MCF 10A (cell line): ENCODE measurements around the gene ARHGEF11. TPM values are rescaled to one million over a fixed set of nuclear protein-coding genes. Genes with fewer than 3 reads are reported as not detected.

Experiments used
- Bru-seq: library from RNA; stranded (reverse); fragments of 400-500 nt; gene quantifications from one replicate; lab custom pipeline; 2021; lab: Mats Ljungman, UMichigan
- BruChase-seq, 2 experiments: library from RNA; stranded (reverse); fragments of 400-500 nt; gene quantifications; one replicate each; lab custom pipeline; 2021; lab: Mats Ljungman, UMichigan
- BruUV-seq: library from RNA; stranded (reverse); fragments of 400-500 nt; replicated peaks from 2 replicates; lab custom pipeline; 2021; lab: Mats Ljungman, UMichigan
- CTCF ChIA-PET: fragments of 300-600 bp; sonication (Branson Sonifier 250); formaldehyde crosslinking; extraction: SDS; loops from one replicate; lab custom pipeline; 2021; ENCODE audit warnings: antibody characterized with exemption, inconsistent platforms; lab: Yijun Ruan, JAX
- POLR2A ChIA-PET: fragments of 300-600, 350-650 bp; sonication (Branson Sonifier 250); formaldehyde crosslinking; extraction: SDS; loops from one replicate; lab custom pipeline; 2020; ENCODE audit warnings: antibody characterized with exemption, inconsistent platforms; lab: Yijun Ruan, JAX
- DNase-seq: peaks from one replicate; pipeline ENCODE4 v3.0.0-alpha.2; 2018; ENCODE audit not compliant: unreplicated experiment
- H3K27ac Mint-ChIP-seq: one replicate; pipeline ENCODE4 v1.8.0; 2022; ENCODE audit warnings: mild to moderate bottlenecking, low read depth, mixed read lengths; ENCODE audit not compliant: unreplicated experiment
- H3K27me3 Mint-ChIP-seq: one replicate; pipeline ENCODE4 v1.8.0; 2022; ENCODE audit warnings: mixed read lengths; ENCODE audit not compliant: insufficient read depth, unreplicated experiment
- H3K36me3 Mint-ChIP-seq: one replicate; pipeline ENCODE4 v1.8.0; 2022; ENCODE audit warnings: mild to moderate bottlenecking, moderate library complexity, mixed read lengths; ENCODE audit not compliant: insufficient read depth, unreplicated experiment
- H3K4me1 Mint-ChIP-seq: one replicate; pipeline ENCODE4 v1.8.0; 2022; ENCODE audit warnings: mixed read lengths; ENCODE audit not compliant: insufficient read depth, unreplicated experiment
- H3K4me3 Mint-ChIP-seq: one replicate; pipeline ENCODE4 v1.8.0; 2022; ENCODE audit warnings: mild to moderate bottlenecking, moderate library complexity, mixed read lengths; ENCODE audit not compliant: unreplicated experiment
- H3K9me3 Mint-ChIP-seq: one replicate; pipeline ENCODE4 v1.8.0; 2022; ENCODE audit warnings: mixed read lengths; ENCODE audit not compliant: unreplicated experiment
- intact Hi-C: fragments of 100-400 bp; cut with micrococcal nuclease; formaldehyde crosslinking; loops from 2 replicates; pipeline ENCODE4 v1.14.1; 2022
- long read RNA-seq: library from polyadenylated mRNA; stranded (forward); transcript quantifications from one replicate; pipeline ENCODE4 v2.0.0, GENCODE V29; 2022
- total RNA-seq: library from RNA; stranded (reverse); gene quantifications from 2 replicates; pipeline ENCODE4 v1.2.3, GENCODE V29; 2022
- TF ChIP-seq, protein P1 (sequence below): fragments of 200-600 bp; IDR thresholded peaks from one replicate; pipeline ENCODE4 v1.8.0; 2022; ENCODE audit warnings: antibody characterized with exemption, mild to moderate bottlenecking; ENCODE audit not compliant: unreplicated experiment

ARHGEF11 gene
- total RNA-seq (34.5 and 38.5 TPM in 2 replicates), Bru-seq, nascent RNA (percentile 80 among the genes with signal in this experiment), BruChase-seq, experiment 1, labeled RNA remaining after a 6-hour chase (percentile 84 among the genes with signal in this experiment), BruChase-seq, experiment 2, labeled RNA remaining after a 2-hour chase (percentile 81 among the genes with signal in this experiment)
- long read RNA-seq, full-length matches to known transcripts, result 6 of 37 reads
- long read RNA-seq, partial matches to known transcripts, result 19 of 37 reads
- long read RNA-seq, other reads (novel, unspliced or antisense), result 12 of 37 reads

GRCh38 chr1:157045250-157046218 is at the start of gene ARHGEF11:
ARHGEF11 (minus strand) TSS chr1:157045742; CDS start chr1:157044330, 1,412 bp downstream.
- ChIA-PET POLR2A (interaction anchor here (0.6 to 1.5 kb wide), 7 partner anchors 11 to 94 kb away, joined by 3 to 11 read pairs (median 5); no protein-coding TSS in a partner anchor), CTCF (interaction anchor here (0.6 to 1.9 kb wide), 5 partner anchors 45 to 449 kb away, joined by 3 to 9 read pairs (median 5); no protein-coding TSS in a partner anchor)
- peak; percentile 95 for DNase-seq
- H3K27me3 Mint-ChIP-seq, result peaks cover 13% of the 10 kb centered on the region
- intact Hi-C loops, result loop anchor here (1.0 kb wide), 1 partner anchor 25 kb away; no protein-coding TSS in a partner anchor
- peaks cover 44% of the 10 kb centered on the region for H3K4me1 Mint-ChIP-seq
- TF ChIP-seq, protein P1, sequence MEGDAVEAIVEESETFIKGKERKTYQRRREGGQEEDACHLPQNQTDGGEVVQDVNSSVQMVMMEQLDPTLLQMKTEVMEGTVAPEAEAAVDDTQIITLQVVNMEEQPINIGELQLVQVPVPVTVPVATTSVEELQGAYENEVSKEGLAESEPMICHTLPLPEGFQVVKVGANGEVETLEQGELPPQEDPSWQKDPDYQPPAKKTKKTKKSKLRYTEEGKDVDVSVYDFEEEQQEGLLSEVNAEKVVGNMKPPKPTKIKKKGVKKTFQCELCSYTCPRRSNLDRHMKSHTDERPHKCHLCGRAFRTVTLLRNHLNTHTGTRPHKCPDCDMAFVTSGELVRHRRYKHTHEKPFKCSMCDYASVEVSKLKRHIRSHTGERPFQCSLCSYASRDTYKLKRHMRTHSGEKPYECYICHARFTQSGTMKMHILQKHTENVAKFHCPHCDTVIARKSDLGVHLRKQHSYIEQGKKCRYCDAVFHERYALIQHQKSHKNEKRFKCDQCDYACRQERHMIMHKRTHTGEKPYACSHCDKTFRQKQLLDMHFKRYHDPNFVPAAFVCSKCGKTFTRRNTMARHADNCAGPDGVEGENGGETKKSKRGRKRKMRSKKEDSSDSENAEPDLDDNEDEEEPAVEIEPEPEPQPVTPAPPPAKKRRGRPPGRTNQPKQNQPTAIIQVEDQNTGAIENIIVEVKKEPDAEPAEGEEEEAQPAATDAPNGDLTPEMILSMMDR, result no peak
- H3K9me3 Mint-ChIP-seq, result no peaks in the 10 kb centered on the region
- BruUV-seq, result no TSS peak
- H3K27ac Mint-ChIP-seq, result peak within 1 kb of the TSS; percentile 91
- peaks cover 5% of the 10 kb centered on the region for H3K36me3 Mint-ChIP-seq
- H3K4me3 Mint-ChIP-seq, result peak within 1 kb of the TSS; percentile 95

- CTCF ChIA-PET, result interaction anchor here (1.0 to 7.9 kb wide), 4 partner anchors 10 to 61 kb away, joined by 3 to 123 read pairs (median 4); no protein-coding TSS in a partner anchor
- no peaks in the 10 kb centered on the region for H3K9me3 Mint-ChIP-seq
- no peak for DNase-seq
- POLR2A ChIA-PET, result no interaction called here
- H3K36me3 Mint-ChIP-seq, result peaks cover 2% of the 10 kb centered on the region
- TF ChIP-seq, protein P1, result no peak
- peaks cover 6% of the 10 kb centered on the region for H3K4me1 Mint-ChIP-seq
- no peak overlapping the region for H3K27ac Mint-ChIP-seq
- H3K27me3 Mint-ChIP-seq, result no peaks in the 10 kb centered on the region
- intact Hi-C loops, result no loop called here
- H3K4me3 Mint-ChIP-seq, result no peak overlapping the region
- BruUV-seq, result no TSS peak
Measured at GRCh38 chr1:157095091-157095490, 49.5 kb upstream of the ARHGEF11 start.

GRCh38 chr1:157092831-157093230 is 47.3 kb upstream of the ARHGEF11 start:
- ChIA-PET CTCF (interaction anchor here (0.6 to 7.9 kb wide), 6 partner anchors 16 to 72 kb away, joined by 3 to 123 read pairs (median 4); no protein-coding TSS in a partner anchor), POLR2A (no interaction called here)
- TF ChIP-seq, protein P1, result no peak
- BruUV-seq, result no TSS peak
- H3K27ac Mint-ChIP-seq, result no peak overlapping the region
- H3K36me3 Mint-ChIP-seq, result peaks cover 6% of the 10 kb centered on the region
- no peaks in the 10 kb centered on the region for H3K27me3 Mint-ChIP-seq
- no peaks in the 10 kb centered on the region for H3K9me3 Mint-ChIP-seq
- intact Hi-C loops, result loop anchor here (5.0 kb wide), 2 partner anchors 44 to 399 kb away; partner anchors contain the start of gene ETV3
- no peak overlapping the region for H3K4me3 Mint-ChIP-seq
- no peak for DNase-seq
- H3K4me1 Mint-ChIP-seq, result peaks cover 17% of the 10 kb centered on the region
